Heart left ventricle (tissue), 13 donors: ENCODE results near the gene GAGE13.
"Not testable (repeated sequence)": the region's sequence is repeated elsewhere in the genome, so short reads cannot be mapped to it uniquely, and the experiment has no call there.

ENCODE experiments used
- CTCF ChIP-seq, 12 donors: fragments of 200-600 bp; sonication (generic) in 4 of 12; IDR thresholded peaks; one replicate each; pipeline versions ENCODE4 v1.5.0 to v1.8.0; 2018 to 2022; ENCODE audit warnings: antibody characterized with exemption in 12 of 12, mild to moderate bottlenecking in 5 of 12
- POLR2A ChIP-seq, 2 donors: fragments of 450-650 bp; IDR thresholded peaks; one replicate each; pipeline ENCODE4 v1.6.1; 2017; ENCODE audit warnings: antibody characterized with exemption in 2 of 2, mild to moderate bottlenecking in 2 of 2, moderate library complexity in 2 of 2
- donor health status: ischemic (EF 13 %, LVEDD 7.1; RV severe dilation, severe dysfunction).
- donor health status: DM: no; HTN: yes; CAD: no.
- donor health status: DM: no; HTN: no; CAD: no.
- donor health status: ischemic (EF 25% LVEDD 6.9; RV normal size, moderate dysfunction).
- donor health status: ischemic (EF 25% LVEDD 5.7; RV mildly dilated, moderate dysfunction).
- donor health status: ischemic (EF 35%, LVEDD 5.7; RV mildly dilated, moderate dysfunction).
- donor health status: nonischemic (EF 11% LVEDD 7.7; RV severe dilation, severe dysfunction).
- donor health status: DM: yes; HTN: yes; CAD: no.
- donor health status: PGD.
- donor health status: ischemic (EF 29% LVEDD 5.4; RV normal size, mild dysfunction).
- donor health status: nonischemic (EF 23%, LVEDD 6.1; RV moderate dilation, normal function).

GRCh38 chrX:49331282-49331681, at the start of gene GAGE13:
- TF ChIP-seq CTCF, POLR2A (IDR thresholded peaks at IDR 0.05): not testable (repeated sequence)
